ENCODE data around the gene C16orf78.

DNA sequence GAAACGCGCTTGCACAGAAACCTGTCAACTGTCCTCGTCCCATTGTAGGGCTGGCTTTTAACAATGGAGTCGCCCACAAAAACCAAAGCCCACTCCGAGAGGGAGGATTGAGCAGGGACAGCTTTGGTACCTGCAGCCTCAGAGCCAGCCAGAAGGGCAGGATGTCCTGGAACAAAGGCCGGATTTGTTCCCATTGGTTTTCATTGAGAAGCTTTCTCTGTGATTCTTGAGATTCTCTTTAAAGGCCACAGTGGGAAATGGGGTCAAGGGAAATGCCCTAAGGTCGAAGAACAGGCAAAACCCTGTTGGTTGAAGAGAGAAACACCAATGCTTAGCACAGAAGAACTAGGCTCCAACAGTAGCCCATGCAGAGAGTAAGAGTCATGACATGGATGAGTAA is 65.4 kb downstream of the C16orf78 start:
- TF ChIP-seq, protein P1, sequence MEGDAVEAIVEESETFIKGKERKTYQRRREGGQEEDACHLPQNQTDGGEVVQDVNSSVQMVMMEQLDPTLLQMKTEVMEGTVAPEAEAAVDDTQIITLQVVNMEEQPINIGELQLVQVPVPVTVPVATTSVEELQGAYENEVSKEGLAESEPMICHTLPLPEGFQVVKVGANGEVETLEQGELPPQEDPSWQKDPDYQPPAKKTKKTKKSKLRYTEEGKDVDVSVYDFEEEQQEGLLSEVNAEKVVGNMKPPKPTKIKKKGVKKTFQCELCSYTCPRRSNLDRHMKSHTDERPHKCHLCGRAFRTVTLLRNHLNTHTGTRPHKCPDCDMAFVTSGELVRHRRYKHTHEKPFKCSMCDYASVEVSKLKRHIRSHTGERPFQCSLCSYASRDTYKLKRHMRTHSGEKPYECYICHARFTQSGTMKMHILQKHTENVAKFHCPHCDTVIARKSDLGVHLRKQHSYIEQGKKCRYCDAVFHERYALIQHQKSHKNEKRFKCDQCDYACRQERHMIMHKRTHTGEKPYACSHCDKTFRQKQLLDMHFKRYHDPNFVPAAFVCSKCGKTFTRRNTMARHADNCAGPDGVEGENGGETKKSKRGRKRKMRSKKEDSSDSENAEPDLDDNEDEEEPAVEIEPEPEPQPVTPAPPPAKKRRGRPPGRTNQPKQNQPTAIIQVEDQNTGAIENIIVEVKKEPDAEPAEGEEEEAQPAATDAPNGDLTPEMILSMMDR (conservative IDR thresholded peaks at IDR 0.05): no peak
- no peak for TF ChIP-seq EZH2 (IDR thresholded peaks at IDR 0.05; ENCODE audit: low read depth)

Data from PC-9 (cell line).